GM18505 (cell line): ENCODE data around the gene MYO9A.
A peak's percentile ranks its signal among the peaks of the same experiment; 100 is the strongest.

ENCODE experiments used
- ATAC-seq: cut with Tn5 transposase; IDR thresholded peaks from one replicate; pipeline ENCODE4 v1.9.1; 2021; ENCODE audit not compliant: unreplicated experiment
- POLR2A ChIP-seq: IDR thresholded peaks from 4 replicates; pipeline ENCODE4 v1.6.1; 2011; ENCODE audit warnings: borderline replicate concordance; ENCODE audit not compliant: insufficient read depth, insufficient read length; ENCODE audit errors: extremely low read depth

MYO9A gene, protein sequence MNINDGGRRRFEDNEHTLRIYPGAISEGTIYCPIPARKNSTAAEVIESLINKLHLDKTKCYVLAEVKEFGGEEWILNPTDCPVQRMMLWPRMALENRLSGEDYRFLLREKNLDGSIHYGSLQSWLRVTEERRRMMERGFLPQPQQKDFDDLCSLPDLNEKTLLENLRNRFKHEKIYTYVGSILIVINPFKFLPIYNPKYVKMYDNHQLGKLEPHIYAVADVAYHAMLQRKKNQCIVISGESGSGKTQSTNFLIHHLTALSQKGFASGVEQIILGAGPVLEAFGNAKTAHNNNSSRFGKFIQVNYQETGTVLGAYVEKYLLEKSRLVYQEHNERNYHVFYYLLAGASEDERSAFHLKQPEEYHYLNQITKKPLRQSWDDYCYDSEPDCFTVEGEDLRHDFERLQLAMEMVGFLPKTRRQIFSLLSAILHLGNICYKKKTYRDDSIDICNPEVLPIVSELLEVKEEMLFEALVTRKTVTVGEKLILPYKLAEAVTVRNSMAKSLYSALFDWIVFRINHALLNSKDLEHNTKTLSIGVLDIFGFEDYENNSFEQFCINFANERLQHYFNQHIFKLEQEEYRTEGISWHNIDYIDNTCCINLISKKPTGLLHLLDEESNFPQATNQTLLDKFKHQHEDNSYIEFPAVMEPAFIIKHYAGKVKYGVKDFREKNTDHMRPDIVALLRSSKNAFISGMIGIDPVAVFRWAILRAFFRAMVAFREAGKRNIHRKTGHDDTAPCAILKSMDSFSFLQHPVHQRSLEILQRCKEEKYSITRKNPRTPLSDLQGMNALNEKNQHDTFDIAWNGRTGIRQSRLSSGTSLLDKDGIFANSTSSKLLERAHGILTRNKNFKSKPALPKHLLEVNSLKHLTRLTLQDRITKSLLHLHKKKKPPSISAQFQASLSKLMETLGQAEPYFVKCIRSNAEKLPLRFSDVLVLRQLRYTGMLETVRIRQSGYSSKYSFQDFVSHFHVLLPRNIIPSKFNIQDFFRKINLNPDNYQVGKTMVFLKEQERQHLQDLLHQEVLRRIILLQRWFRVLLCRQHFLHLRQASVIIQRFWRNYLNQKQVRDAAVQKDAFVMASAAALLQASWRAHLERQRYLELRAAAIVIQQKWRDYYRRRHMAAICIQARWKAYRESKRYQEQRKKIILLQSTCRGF (N-terminal part only)

DNA sequence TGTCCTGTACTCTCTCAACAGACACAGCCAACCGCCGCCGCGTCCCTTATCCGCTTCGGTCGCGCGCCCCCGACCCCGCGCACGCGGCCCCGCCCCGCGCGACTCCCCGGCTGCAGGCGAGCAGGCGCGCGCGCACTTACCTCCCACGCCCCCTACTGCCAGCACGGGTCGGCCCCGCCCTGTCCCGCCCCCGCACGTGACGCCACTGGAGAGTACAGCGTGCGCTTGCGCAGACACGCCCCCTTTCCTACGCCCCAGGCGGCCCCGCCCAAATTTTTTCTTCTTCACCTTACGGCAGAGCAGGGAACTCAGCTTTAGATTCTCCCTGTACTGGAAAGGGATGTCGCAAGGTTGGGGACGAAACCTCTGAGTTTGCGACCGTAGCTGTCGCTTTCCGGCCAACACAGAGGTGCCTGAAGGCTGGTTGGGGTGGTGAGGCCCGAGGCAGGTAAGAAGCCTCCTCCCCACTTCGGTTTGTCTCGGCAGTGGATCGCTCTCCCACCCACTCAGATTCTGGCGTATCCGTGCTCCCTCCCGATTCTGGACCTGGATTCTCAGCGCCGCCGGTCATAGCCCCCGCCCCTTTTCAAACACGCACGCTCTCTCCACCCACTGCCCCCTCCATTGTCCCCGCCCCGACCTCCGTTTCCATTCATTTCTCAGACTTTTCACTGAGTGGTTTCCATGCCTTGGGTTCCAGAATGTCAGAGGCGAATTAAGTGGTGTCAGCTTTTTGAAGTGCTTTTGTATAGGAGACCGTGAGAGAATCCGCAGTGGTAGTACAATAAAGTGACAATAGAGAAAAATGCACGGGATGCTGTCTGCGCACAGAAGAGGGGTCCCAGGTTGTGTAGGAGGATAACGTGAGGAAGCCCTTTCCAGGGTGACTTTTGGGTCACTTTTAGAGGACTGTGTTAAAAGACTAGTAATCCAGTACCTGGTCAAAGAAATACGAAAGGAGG is at the start of gene MYO9A, which contains the start of gene SENP8:
MYO9A (minus strand) TSS at position 134 of the 962 bp plus-strand sequence. CDS start 71,587 bp downstream, outside the sequence.
SENP8 (plus strand) TSS at position 387 of the 962 bp plus-strand sequence. CDS start 21,221 bp downstream, outside the sequence.
- TF ChIP-seq POLR2A = peak; percentile 90
- ATAC-seq = peak; percentile 62

DNA sequence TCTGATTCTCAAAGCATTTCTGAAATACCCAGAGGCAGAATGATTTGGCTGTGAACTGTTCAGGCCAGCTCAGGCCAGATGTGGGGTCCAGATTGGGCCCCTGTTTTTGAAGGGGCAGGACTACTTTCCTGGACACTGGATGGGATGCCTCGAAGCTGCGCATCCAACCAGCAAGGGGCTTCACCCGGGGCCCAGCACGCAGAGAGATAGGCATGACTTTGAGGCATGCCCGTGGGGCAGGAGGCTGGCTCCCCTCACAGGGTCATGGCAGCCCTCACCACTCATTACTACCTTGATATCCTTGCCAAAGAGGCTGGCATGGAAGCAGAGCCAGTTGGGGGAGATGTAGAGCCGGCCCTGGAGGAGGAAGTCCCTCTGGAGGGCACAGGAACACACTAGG is 49.5 kb upstream of the MYO9A start:
- ATAC-seq = no peak
- TF ChIP-seq POLR2A = no peak

DNA sequence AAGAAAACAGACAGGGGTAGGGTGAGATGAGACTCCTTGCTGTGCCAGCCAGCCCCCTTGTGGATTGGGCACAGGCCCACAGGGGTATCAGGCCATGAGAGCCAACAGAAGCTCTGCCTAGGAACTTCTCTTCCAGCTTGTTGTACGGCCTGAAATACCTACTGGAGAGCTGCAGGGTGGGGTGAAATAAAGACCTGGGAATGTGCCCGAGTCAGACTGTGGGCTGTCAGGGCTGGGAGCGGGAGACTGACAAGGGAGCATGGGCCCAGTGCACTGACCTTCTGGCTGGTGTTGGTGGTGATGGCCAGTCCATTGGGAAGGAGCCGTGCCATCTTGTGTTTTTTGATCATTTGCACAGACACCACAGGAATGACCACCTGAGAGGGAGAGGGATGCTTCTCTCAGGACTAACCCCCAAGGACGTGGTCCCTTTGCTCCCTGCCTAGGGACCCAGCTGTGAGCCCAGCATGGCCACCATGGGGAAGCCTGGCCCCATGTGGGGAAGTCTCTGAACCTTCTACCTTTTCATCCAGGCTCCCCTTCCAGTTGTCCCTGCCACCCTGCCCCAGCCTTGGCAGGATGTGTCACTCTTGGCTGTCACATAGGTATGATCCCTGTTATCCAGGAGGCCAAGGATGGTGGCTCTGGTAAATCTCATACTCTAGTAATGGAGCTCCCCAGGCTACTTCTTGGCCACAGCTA is 48.9 kb upstream of the MYO9A start:
- ATAC-seq = no peak
- TF ChIP-seq POLR2A = no peak

DNA sequence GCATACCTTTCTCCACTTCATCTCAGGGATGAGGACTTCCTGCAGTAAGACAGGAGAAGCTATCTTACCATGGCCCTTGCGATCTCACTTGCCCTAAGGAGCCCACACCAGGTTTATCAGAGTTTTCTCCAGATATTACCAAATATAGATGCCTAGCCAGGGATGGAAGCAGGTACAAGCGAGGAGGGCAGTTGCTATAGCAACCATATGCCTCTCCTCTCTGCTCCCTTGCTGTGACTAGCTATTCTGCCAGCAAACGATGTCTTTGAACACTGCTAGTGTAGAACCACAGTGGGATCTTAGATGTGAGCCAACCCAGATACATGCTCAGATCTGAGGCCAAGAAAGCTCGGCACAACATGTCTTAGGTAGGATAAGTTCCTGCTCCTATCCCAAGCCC is 45.8 kb upstream of the MYO9A start:
- no peak for ATAC-seq
- no peak for TF ChIP-seq POLR2A

DNA sequence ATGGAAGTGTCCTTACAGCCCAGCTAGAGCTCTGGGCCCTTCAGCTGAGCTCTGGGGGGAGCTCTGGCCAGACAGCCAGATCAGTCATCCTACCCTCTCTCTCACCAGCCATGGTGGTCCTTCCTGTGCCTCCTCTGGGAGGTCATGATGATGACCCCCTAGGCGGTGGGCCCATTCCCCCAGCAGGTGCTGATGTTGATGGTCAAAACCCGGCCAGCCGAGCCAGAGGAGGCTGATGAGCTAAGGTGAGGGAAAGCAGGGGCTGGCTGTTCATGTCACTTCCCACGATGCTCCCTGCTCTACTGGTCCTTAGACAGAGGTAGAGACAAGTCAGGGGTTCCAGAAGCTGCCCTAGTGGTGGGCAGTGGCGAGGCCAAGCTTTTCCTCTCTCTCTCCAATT is 44.6 kb upstream of the MYO9A start:
- no peak for ATAC-seq
- no peak for TF ChIP-seq POLR2A

DNA sequence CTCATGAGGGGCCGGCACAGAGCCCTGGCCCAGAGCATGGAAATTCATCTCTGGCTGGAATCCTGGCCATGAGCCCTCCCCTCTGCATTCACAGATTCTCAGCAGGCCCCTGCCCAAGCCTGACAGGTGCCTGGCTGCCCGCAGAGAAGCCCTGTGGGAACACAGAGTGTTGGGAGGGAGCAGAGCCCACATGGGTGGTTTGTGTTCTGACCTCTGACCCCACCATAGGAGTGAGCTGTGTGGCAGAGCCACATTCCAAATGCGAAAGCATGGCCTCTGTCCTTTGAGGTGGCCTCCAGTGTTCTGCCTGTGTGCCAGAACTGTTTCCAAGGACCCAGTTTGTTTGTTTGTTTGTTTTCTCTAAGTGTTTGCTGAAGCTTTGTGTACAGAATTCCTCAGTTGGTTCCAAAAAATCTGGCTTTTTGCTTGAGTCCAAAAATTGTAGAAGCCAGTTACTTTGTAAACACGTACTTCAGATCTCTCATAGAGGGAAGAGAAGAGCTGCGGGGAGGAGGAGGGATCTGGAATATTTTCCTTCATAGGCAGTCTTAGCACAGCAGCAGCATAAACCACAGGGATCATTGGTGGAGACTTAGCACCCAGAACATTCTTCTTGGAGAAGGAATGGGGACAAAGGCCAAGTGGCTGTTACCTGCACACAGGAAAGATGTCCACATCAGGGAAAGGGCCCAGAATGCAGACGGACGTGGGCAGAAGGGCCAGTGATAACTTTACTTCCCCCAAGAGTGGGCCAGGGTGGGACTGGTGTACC is 43.6 kb upstream of the MYO9A start:
- ATAC-seq = no peak
- TF ChIP-seq POLR2A = no peak

DNA sequence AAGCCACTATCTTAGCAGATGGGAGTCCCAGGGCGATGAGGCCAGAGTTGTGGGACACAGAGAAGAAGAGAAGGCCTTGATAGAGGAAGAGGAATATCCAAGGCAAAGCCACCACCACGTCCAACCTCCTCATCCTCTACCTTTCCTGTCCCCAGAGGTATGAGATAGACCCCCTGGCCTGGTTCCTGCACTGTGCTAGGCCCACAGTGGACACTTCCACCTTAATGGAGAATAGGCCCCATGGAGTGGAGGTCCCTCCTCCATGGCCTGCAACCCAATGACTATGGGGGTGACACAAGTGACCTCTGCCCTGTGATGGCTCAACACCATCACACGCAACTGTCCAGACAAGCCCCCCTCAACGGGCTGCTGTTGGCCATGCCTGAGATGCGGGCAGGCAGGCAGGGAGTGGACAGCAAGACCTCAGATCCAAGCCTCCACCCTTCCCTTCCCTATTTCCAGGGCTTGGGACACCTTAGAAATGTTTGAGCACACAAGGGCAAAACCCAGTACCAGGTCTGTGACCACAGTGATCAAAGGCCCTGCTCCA is 42.8 kb upstream of the MYO9A start:
- TF ChIP-seq POLR2A = no peak
- ATAC-seq = no peak

DNA sequence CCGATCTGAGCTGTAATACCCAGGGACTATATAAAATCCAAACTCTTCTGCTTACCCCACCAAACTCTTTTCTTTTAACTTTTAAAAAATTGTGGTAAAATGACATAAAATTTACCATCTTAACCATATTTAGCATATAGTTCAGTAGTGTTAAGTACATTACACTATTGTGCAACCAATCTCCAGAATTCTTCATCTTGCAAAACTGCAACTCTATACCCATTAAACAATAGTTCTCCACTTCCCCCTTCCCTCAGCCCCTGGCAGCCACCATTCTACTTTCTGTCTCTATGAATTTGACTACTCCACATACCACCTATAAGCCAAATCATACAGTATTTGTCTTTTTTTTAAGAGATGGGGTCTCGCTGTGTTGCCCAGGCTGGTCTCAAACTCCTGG is 39.0 kb upstream of the MYO9A start:
- ATAC-seq = no peak
- no peak for TF ChIP-seq POLR2A

DNA sequence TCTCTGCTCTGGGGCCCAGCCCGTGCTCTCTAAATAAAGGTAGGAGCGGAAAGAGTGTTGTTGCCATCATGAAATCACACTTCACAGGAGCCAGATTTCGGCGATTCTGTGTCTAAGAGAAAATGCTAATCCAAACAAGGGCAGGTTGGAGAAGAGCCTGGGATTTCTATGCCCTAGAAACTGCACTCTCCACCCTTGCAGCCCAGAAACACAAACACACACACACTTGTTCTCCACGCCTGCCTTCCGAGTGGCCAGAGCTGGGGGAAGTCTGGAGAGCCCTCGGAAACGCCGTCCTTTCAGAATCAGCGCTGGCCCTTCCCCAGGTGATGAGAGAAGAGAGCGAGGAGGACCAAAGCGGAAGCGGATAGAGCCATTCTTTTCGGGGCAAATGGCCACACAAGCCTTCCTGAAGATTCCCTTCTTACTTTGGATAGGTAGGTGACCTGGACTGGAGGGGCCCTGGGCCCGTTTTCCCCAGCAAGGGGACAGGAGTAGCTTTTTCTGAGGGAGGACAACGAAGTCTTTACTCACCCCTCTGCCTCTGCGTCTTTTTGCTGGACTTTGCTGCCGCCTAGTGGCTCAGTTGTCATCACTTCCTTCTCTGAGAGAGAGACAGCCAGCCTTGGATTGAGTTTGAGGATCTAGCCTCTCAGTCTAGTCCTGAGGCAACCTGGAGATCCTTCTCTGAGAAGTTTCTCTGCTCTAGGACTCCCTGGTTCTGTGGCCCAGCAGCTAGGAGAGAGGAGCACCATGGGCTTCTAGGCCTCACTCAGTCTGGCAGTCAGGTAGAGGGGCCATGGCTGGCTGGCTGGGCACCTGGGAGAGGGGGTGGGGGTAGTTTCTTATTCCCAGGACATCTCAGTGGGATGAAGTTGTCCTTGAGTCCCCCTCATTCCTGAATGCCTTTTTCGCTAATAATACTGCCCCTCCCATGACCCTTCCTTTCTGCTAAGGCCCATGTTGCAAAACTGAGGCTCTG is 38.0 kb upstream of the MYO9A start:
- TF ChIP-seq POLR2A = no peak
- no peak for ATAC-seq
